Right lobe of liver (tissue), 4 donors: Measurements from ENCODE around the gene DCTN2.

Source experiments
- CTCF ChIP-seq, 4 donors: fragments of 200-600 bp in 3 of 4; fragments of 450-650 bp in 1 of 4; IDR thresholded peaks; one replicate each; pipeline versions ENCODE4 v1.5.1 to v1.8.0; 2016 to 2022; ENCODE audit warnings: antibody characterized with exemption in 4 of 4, mild to moderate bottlenecking in 2 of 4
- POLR2A ChIP-seq: fragments of 450-650 bp; IDR thresholded peaks from one replicate; pipeline ENCODE4 v1.6.1; 2017; ENCODE audit warnings: antibody characterized with exemption, mild to moderate bottlenecking
- donor health status: DM: no; HTN: no; CAD: no.
- donor health status: DM: no; HTN: no; CAD: no.
- donor health status: DM: no; HTN: yes; CAD: no.

- TF ChIP-seq CTCF (IDR thresholded peaks at IDR 0.05) (peak in 1 of 4 donors; percentile 11), POLR2A (no peak)
Observed at GRCh38 chr12:57491393-57492280, 55.4 kb downstream of the DCTN2 start.
